ENCODE results near the gene KDM3A. TPM values are rescaled to one million over a fixed set of nuclear protein-coding genes. Genes with fewer than 3 reads are reported as not detected.
A peak's percentile ranks its signal among the peaks of the same experiment; 100 is the strongest.

The KDM3A gene
- total RNA-seq, 1 experiment from 2014 or later: 34.2 TPM

DNA sequence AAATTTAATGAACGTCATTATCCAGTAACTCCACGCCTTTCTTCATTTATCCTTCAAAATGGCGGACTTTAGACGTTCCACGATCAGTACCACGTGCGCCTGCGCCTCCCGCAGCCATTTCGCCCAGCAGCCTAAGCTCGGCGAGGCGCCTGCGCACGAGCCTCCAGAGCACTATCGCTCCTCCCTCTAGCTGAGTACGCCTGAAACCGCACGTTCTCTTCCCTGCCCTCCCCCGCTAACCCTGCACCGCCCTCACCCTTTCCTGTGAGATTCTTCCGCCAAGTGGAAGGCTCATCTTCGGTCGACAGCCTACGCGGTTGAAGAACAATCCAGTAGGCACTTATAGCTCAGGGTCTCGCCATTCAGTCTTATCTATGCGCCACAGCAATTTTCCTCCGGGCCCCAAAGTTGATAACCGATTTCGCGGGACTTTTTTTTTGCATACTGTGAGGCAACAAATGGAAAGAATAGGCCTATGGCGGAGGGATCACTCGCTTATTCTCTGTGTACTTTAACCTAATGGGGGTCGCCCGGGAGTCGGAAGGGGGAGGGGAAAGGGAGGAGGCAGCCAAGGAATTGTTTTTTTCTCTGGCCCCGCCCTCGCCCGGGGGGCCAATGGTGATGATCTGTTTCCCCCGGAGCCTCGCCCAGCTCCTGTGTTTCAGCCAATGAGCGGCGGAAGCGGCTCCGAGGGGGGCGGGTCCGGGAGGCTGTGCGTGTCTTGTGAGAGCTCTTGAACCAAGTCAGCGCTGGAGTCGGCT, at the start of gene KDM3A (continued):
- TF ChIP-seq ZNF138 (CRISPR knock-in tag; conservative IDR thresholded peaks at IDR 0.05): peak; percentile 94; the same call in 1 of the 2 replicates
- TF ChIP-seq ZNF263 (CRISPR knock-in tag; IDR thresholded peaks at IDR 0.05; ENCODE audit: low read depth): peak; percentile 91
- TF ChIP-seq, protein P1, sequence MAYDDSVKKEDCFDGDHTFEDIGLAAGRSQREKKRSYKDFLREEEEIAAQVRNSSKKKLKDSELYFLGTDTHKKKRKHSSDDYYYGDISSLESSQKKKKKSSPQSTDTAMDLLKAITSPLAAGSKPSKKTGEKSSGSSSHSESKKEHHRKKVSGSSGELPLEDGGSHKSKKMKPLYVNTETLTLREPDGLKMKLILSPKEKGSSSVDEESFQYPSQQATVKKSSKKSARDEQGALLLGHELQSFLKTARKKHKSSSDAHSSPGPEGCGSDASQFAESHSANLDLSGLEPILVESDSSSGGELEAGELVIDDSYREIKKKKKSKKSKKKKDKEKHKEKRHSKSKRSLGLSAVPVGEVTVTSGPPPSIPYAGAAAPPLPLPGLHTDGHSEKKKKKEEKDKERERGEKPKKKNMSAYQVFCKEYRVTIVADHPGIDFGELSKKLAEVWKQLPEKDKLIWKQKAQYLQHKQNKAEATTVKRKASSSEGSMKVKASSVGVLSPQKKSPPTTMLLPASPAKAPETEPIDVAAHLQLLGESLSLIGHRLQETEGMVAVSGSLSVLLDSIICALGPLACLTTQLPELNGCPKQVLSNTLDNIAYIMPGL (CRISPR knock-in tag; IDR thresholded peaks at IDR 0.05): peak; percentile 75
- TF ChIP-seq, protein P2, sequence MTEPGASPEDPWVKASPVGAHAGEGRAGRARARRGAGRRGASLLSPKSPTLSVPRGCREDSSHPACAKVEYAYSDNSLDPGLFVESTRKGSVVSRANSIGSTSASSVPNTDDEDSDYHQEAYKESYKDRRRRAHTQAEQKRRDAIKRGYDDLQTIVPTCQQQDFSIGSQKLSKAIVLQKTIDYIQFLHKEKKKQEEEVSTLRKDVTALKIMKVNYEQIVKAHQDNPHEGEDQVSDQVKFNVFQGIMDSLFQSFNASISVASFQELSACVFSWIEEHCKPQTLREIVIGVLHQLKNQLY (CRISPR knock-in tag; IDR thresholded peaks at IDR 0.05): no peak
- TF ChIP-seq MXD4 (CRISPR knock-in tag; IDR thresholded peaks at IDR 0.05; ENCODE audit: borderline replicate concordance): no peak
- peak; percentile 75; the same call in 1 of the 2 replicates for TF ChIP-seq TCF7 (CRISPR knock-in tag; IDR thresholded peaks at IDR 0.05; ENCODE audit: low read depth)
- TF ChIP-seq HMGA2 (CRISPR knock-in tag; IDR thresholded peaks at IDR 0.05): 0 out of 2 replicates have a peak, but pooled peaks have one; percentile 6
- TF ChIP-seq ELF4 (CRISPR knock-in tag; IDR thresholded peaks at IDR 0.05; ENCODE audit: low read depth): peak; percentile 95
- peak; percentile 94; the same call in 1 of the 2 replicates for TF ChIP-seq KAT7 (CRISPR knock-in tag; IDR thresholded peaks at IDR 0.05; ENCODE audit: borderline replicate concordance)
- TF ChIP-seq, protein P3, sequence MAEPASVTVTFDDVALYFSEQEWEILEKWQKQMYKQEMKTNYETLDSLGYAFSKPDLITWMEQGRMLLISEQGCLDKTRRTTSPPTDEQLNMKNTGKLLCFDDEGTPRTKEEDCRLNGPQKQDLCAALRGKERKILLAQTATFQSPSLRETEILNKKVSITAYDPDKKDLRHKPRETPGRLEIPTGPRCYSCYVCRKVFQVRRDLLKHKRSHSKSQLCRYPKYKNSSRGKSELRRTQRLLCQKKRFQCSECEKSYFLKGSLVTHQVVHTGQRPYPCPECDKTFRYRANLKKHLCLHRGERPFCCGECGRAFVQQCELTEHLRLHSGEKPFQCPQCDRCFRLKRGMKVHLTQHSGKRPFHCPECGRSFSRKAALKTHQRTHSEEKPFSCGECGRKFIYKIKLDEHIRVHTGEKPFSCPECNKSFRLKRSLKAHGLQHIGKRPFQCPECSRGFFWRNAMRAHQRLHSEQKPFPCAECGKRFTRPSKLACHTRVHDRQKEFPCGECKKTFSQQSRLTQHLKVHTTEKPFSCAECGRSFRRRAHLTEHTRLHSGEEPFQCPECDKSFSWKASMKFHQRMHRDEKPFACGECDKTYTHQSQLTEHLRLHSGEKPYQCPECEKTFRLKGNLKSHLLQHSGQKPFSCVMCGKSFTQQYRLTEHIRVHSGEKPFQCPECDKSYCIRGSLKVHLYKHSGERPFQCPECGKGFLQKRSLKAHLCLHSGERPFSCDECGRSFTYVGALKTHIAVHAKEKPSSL (CRISPR knock-in tag; conservative IDR thresholded peaks at IDR 0.05): 0 out of 2 replicates have a peak, but pooled peaks have one; percentile 16
- TF ChIP-seq, protein P4, sequence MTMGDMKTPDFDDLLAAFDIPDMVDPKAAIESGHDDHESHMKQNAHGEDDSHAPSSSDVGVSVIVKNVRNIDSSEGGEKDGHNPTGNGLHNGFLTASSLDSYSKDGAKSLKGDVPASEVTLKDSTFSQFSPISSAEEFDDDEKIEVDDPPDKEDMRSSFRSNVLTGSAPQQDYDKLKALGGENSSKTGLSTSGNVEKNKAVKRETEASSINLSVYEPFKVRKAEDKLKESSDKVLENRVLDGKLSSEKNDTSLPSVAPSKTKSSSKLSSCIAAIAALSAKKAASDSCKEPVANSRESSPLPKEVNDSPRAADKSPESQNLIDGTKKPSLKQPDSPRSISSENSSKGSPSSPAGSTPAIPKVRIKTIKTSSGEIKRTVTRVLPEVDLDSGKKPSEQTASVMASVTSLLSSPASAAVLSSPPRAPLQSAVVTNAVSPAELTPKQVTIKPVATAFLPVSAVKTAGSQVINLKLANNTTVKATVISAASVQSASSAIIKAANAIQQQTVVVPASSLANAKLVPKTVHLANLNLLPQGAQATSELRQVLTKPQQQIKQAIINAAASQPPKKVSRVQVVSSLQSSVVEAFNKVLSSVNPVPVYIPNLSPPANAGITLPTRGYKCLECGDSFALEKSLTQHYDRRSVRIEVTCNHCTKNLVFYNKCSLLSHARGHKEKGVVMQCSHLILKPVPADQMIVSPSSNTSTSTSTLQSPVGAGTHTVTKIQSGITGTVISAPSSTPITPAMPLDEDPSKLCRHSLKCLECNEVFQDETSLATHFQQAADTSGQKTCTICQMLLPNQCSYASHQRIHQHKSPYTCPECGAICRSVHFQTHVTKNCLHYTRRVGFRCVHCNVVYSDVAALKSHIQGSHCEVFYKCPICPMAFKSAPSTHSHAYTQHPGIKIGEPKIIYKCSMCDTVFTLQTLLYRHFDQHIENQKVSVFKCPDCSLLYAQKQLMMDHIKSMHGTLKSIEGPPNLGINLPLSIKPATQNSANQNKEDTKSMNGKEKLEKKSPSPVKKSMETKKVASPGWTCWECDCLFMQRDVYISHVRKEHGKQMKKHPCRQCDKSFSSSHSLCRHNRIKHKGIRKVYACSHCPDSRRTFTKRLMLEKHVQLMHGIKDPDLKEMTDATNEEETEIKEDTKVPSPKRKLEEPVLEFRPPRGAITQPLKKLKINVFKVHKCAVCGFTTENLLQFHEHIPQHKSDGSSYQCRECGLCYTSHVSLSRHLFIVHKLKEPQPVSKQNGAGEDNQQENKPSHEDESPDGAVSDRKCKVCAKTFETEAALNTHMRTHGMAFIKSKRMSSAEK (CRISPR knock-in tag; IDR thresholded peaks at IDR 0.05; ENCODE audit: borderline replicate concordance): no peak
- TF ChIP-seq GTF2I (CRISPR knock-in tag; conservative IDR thresholded peaks at IDR 0.05): 0 out of 2 replicates have a peak, but pooled peaks have one; percentile 18
- TF ChIP-seq, protein P5, sequence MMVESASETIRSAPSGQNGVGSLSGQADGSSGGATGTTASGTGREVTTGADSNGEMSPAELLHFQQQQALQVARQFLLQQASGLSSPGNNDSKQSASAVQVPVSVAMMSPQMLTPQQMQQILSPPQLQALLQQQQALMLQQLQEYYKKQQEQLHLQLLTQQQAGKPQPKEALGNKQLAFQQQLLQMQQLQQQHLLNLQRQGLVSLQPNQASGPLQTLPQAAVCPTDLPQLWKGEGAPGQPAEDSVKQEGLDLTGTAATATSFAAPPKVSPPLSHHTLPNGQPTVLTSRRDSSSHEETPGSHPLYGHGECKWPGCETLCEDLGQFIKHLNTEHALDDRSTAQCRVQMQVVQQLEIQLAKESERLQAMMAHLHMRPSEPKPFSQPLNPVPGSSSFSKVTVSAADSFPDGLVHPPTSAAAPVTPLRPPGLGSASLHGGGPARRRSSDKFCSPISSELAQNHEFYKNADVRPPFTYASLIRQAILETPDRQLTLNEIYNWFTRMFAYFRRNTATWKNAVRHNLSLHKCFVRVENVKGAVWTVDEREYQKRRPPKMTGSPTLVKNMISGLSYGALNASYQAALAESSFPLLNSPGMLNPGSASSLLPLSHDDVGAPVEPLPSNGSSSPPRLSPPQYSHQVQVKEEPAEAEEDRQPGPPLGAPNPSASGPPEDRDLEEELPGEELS (CRISPR knock-in tag; IDR thresholded peaks at IDR 0.05): peak; percentile 99
- TF ChIP-seq, protein P6, sequence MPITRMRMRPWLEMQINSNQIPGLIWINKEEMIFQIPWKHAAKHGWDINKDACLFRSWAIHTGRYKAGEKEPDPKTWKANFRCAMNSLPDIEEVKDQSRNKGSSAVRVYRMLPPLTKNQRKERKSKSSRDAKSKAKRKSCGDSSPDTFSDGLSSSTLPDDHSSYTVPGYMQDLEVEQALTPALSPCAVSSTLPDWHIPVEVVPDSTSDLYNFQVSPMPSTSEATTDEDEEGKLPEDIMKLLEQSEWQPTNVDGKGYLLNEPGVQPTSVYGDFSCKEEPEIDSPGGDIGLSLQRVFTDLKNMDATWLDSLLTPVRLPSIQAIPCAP (CRISPR knock-in tag; IDR thresholded peaks at IDR 0.05): peak; percentile 99
- TF ChIP-seq, protein P7, sequence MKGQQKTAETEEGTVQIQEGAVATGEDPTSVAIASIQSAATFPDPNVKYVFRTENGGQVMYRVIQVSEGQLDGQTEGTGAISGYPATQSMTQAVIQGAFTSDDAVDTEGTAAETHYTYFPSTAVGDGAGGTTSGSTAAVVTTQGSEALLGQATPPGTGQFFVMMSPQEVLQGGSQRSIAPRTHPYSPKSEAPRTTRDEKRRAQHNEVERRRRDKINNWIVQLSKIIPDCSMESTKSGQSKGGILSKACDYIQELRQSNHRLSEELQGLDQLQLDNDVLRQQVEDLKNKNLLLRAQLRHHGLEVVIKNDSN (CRISPR knock-in tag; IDR thresholded peaks at IDR 0.05): peak; percentile 92
- peak; percentile 97 for TF ChIP-seq JUN (CRISPR knock-in tag; IDR thresholded peaks at IDR 0.05)
- TF ChIP-seq ESRRA (CRISPR knock-in tag; IDR thresholded peaks at IDR 0.05; ENCODE audit: borderline replicate concordance): peak; percentile 95; the same call in 1 of the 2 replicates
- TF ChIP-seq, protein P8, sequence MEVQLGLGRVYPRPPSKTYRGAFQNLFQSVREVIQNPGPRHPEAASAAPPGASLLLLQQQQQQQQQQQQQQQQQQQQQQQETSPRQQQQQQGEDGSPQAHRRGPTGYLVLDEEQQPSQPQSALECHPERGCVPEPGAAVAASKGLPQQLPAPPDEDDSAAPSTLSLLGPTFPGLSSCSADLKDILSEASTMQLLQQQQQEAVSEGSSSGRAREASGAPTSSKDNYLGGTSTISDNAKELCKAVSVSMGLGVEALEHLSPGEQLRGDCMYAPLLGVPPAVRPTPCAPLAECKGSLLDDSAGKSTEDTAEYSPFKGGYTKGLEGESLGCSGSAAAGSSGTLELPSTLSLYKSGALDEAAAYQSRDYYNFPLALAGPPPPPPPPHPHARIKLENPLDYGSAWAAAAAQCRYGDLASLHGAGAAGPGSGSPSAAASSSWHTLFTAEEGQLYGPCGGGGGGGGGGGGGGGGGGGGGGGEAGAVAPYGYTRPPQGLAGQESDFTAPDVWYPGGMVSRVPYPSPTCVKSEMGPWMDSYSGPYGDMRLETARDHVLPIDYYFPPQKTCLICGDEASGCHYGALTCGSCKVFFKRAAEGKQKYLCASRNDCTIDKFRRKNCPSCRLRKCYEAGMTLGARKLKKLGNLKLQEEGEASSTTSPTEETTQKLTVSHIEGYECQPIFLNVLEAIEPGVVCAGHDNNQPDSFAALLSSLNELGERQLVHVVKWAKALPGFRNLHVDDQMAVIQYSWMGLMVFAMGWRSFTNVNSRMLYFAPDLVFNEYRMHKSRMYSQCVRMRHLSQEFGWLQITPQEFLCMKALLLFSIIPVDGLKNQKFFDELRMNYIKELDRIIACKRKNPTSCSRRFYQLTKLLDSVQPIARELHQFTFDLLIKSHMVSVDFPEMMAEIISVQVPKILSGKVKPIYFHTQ (CRISPR knock-in tag; IDR thresholded peaks at IDR 0.05): no peak
- peak; percentile 88 for TF ChIP-seq GABPB1 (CRISPR knock-in tag; IDR thresholded peaks at IDR 0.05)
- TF ChIP-seq ZNF423 (CRISPR knock-in tag; IDR thresholded peaks at IDR 0.05): peak; percentile 32; the same call in 1 of the 2 replicates

All from WTC11 (cell line).